Endothelial cell of umbilical vein (primary cell): Measurements from ENCODE around the gene MMP14. TPM values are rescaled to one million over a fixed set of nuclear protein-coding genes. Genes with fewer than 3 reads are reported as not detected.

Source experiments
- BruUV-seq: library from RNA; stranded (reverse); fragments of 400-500 nt; replicated peaks from 2 replicates; lab custom pipeline; 2021; lab: Mats Ljungman, UMichigan
- CTCF ChIA-PET: fragments of 300-600, 350-600 bp; sonication (Branson Sonifier 250); formaldehyde crosslinking; loops from one replicate; lab custom pipeline; 2021; ENCODE audit warnings: antibody characterized with exemption, inconsistent platforms; lab: Charles Lee
- POLR2A ChIA-PET: fragments of 300-600, 350-600 bp; sonication (Branson Sonifier 250); formaldehyde crosslinking; loops from one replicate; lab custom pipeline; 2021; ENCODE audit warnings: antibody characterized with exemption, inconsistent platforms; lab: Charles Lee
- DNase-seq: peaks from one replicate; pipeline ENCODE4 v3.0.0-alpha.2; 2011; ENCODE audit warnings: low read depth, low spot score
- FAIRE-seq: peaks from 2 replicates; lab custom pipeline; 2011; peaks lifted over from hg19 to GRCh38; lab: Jason Lieb, UNC
- H2AFZ ChIP-seq: 2 replicates; pipeline ENCODE4 v1.6.0; 2012; ENCODE audit warnings: low read depth, low read length, control low read depth, inconsistent platforms
- H3K27ac ChIP-seq: 2 replicates; pipeline ENCODE4 v1.5.1; 2011; ENCODE audit warnings: low read depth, mild to moderate bottlenecking, control low read depth, low read length, moderate library complexity; ENCODE audit not compliant: insufficient read depth
- H3K27me3 ChIP-seq, 2 experiments: 2 replicates each; pipeline versions ENCODE4 v1.6.0 to v1.6.1; 2011; ENCODE audit warnings: low read length in 2 of 2, mixed read lengths in 1 of 2; ENCODE audit not compliant: control insufficient read depth in 2 of 2, insufficient read depth in 2 of 2
- H3K36me3 ChIP-seq, 2 experiments: 2 replicates in 1 of 2; 3 replicates in 1 of 2; pipeline ENCODE4 v1.5.1; 2011; ENCODE audit warnings: low read length in 2 of 2, mild to moderate bottlenecking in 1 of 2, moderate library complexity in 1 of 2; ENCODE audit not compliant: control insufficient read depth in 2 of 2, insufficient read depth in 2 of 2; ENCODE audit errors: extremely low read depth in 1 of 2
- H3K4me1 ChIP-seq: 3 replicates; pipeline ENCODE4 v1.5.1; 2011; ENCODE audit warnings: mild to moderate bottlenecking, low read length; ENCODE audit not compliant: control insufficient read depth, insufficient read depth; ENCODE audit errors: extremely low read depth
- H3K4me2 ChIP-seq: 2 replicates; pipeline ENCODE4 v1.6.1; 2011; ENCODE audit warnings: low read length, control low read depth, mixed read lengths; ENCODE audit not compliant: insufficient read depth
- H3K4me3 ChIP-seq, 3 experiments: fragments of 200-600 bp in 1 of 3; sonication (generic), shearing (Covaris generic) in 1 of 3; replicated peaks in 1 of 3; 2 replicates each; pipeline ENCODE4 v1.5.1; 2011 to 2016; ENCODE audit warnings: control low read depth in 3 of 3, low read length in 3 of 3, mild to moderate bottlenecking in 2 of 3, inconsistent platforms in 1 of 3, low read depth in 1 of 3, moderate library complexity in 1 of 3; ENCODE audit not compliant: insufficient read depth in 1 of 3
- H3K79me2 ChIP-seq: 2 replicates; pipeline ENCODE4 v1.6.0; 2012; ENCODE audit warnings: low read length, inconsistent platforms; ENCODE audit not compliant: control insufficient read depth, insufficient read depth
- H3K9ac ChIP-seq: replicated peaks from 2 replicates; pipeline ENCODE3; 2011; ENCODE audit warnings: low read length, control low read depth; ENCODE audit not compliant: insufficient read depth; ENCODE audit errors: extremely low read depth
- H3K9me1 ChIP-seq: replicated peaks from 3 replicates; pipeline ENCODE4 v1.6.0; 2011; ENCODE audit warnings: mild to moderate bottlenecking, low read length; ENCODE audit not compliant: control insufficient read depth, insufficient read depth; ENCODE audit errors: extremely low read depth
- H3K9me3 ChIP-seq: replicated peaks from 2 replicates; pipeline ENCODE4 v1.5.1; 2012; ENCODE audit warnings: low read length, inconsistent platforms; ENCODE audit not compliant: control insufficient read depth, insufficient read depth
- H4K20me1 ChIP-seq: replicated peaks from 2 replicates; pipeline ENCODE3; 2011; ENCODE audit warnings: mild to moderate bottlenecking, low read length; ENCODE audit not compliant: control insufficient read depth, insufficient read depth; ENCODE audit errors: extremely low read depth
- EZH2 ChIP-seq: IDR thresholded peaks from 2 replicates; pipeline ENCODE4 v1.6.1; 2012; ENCODE audit warnings: borderline replicate concordance, low read depth, mild to moderate bottlenecking, moderate library complexity, low read length, inconsistent platforms; ENCODE audit not compliant: severe bottlenecking
- FOS ChIP-seq: IDR thresholded peaks from 2 replicates; pipeline ENCODE4 v1.6.1; 2011; ENCODE audit warnings: mild to moderate bottlenecking, low read length, moderate library complexity, borderline replicate concordance; ENCODE audit not compliant: insufficient read depth
- GATA2 ChIP-seq: IDR thresholded peaks from 2 replicates; pipeline ENCODE4 v1.7.0; 2011; ENCODE audit warnings: low read depth, mild to moderate bottlenecking, moderate library complexity, mixed read lengths, low read length; ENCODE audit not compliant: insufficient read length, insufficient read depth
- JUN ChIP-seq: IDR thresholded peaks from 2 replicates; pipeline ENCODE4 v1.6.1; 2011; ENCODE audit warnings: borderline replicate concordance, low read depth; ENCODE audit not compliant: insufficient read length, insufficient read depth
- MYC ChIP-seq: IDR thresholded peaks from one replicate; pipeline ENCODE4 v1.6.1; 2011; ENCODE audit warnings: mild to moderate bottlenecking, low read depth, low read length
- POLR2A ChIP-seq: IDR thresholded peaks from 2 replicates; pipeline ENCODE4 v1.6.1; 2012; ENCODE audit warnings: low read depth, mild to moderate bottlenecking, control low read depth, low read length
- dilution Hi-C: fragments of 300-500 bp; cut with MboI; formaldehyde crosslinking; loops from one replicate; pipeline ENCODE4 v1.15.0; 2019; ENCODE audit warnings: low sequenced_read_pairs; ENCODE audit not compliant: extremely low pct_ligation_motif_present
- intact Hi-C: fragments of 100-400 bp; cut with micrococcal nuclease; formaldehyde crosslinking; loops from one replicate; pipeline ENCODE4 v1.10.0; 2022
- polyA plus RNA-seq, 4 experiments: library from polyadenylated mRNA; depleted of rRNA in 3 of 4; stranded (reverse) in 3 of 4; unstranded in 1 of 4; fragments of >200 nt; gene quantifications; 2 replicates each; pipeline versions ENCODE4 v1.2.1 to v1.2.3, GENCODE V29; 2011 to 2012; ENCODE audit warnings: missing spikeins in 1 of 4
- total RNA-seq: library from RNA; stranded (reverse); gene quantifications from 2 replicates; pipeline ENCODE4 v1.2.3, GENCODE V29; 2021
- TF ChIP-seq, protein P1 (sequence below), 2 donors: IDR thresholded peaks; 1 replicate in 1 of 2; 2 replicates in 1 of 2; pipeline ENCODE4 v1.5.1; 2011; ENCODE audit warnings: low read length in 2 of 2, mild to moderate bottlenecking in 2 of 2, moderate library complexity in 2 of 2, control low read depth in 1 of 2, inconsistent platforms in 1 of 2, low read depth in 1 of 2; ENCODE audit not compliant: insufficient read depth in 1 of 2; ENCODE audit errors: extremely low read depth in 1 of 2
- TF ChIP-seq, protein P2 (sequence below): IDR thresholded peaks from 2 replicates; pipeline ENCODE4 v1.6.1; 2011; ENCODE audit not compliant: insufficient read depth, insufficient read length

The MMP14 gene
- total and polyA plus RNA-seq, 2 donors (not counting 3 experiments of a cell fraction or from before 2014, with no cell fraction given), result 506 to 603 TPM

DNA sequence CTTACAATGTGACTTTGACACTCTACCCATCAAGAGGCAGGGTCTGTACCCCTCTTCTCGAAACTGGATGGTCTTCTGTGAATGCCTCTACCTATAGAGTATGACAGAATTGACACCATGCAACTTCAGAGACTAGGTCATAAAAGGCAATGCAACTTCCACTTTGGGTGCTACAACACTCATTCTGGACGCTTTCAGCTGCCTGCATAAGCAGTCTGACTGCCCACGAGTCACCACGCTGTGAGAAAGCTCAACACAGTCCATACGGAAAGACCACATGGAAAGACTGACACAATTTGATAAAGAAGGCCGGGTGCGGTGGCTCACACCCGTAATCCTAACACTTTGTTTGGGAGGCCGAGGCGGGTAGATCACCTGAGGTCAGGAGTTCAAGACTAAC lies 36.0 kb upstream of the MMP14 start:
- H3K36me3 ChIP-seq, result peaks cover 0 to 3% of the 10 kb centered on the region in 2 experiments
- no peak overlapping the region for H3K4me2 ChIP-seq
- H3K27ac ChIP-seq, result no peak overlapping the region
- dilution Hi-C loops (no loop called here), intact Hi-C loops (no loop called here)
- H3K4me3 ChIP-seq, result no peak overlapping the region
- no peaks in the 10 kb centered on the region for H4K20me1 ChIP-seq
- no peaks in the 10 kb centered on the region for H3K79me2 ChIP-seq
- no peaks in the 10 kb centered on the region for H3K9me1 ChIP-seq
- H3K9ac ChIP-seq, result no peak overlapping the region
- ChIA-PET CTCF (no interaction called here), POLR2A (no interaction called here)
- H3K27me3 ChIP-seq, result peaks cover 0 to 3% of the 10 kb centered on the region in 2 experiments
- no peaks in the 10 kb centered on the region for H3K4me1 ChIP-seq
- no peaks in the 10 kb centered on the region for H3K9me3 ChIP-seq
- H2AFZ ChIP-seq, result no peak overlapping the region
- FAIRE-seq, result no peak
- no peak for DNase-seq
- TF ChIP-seq, protein P1, sequence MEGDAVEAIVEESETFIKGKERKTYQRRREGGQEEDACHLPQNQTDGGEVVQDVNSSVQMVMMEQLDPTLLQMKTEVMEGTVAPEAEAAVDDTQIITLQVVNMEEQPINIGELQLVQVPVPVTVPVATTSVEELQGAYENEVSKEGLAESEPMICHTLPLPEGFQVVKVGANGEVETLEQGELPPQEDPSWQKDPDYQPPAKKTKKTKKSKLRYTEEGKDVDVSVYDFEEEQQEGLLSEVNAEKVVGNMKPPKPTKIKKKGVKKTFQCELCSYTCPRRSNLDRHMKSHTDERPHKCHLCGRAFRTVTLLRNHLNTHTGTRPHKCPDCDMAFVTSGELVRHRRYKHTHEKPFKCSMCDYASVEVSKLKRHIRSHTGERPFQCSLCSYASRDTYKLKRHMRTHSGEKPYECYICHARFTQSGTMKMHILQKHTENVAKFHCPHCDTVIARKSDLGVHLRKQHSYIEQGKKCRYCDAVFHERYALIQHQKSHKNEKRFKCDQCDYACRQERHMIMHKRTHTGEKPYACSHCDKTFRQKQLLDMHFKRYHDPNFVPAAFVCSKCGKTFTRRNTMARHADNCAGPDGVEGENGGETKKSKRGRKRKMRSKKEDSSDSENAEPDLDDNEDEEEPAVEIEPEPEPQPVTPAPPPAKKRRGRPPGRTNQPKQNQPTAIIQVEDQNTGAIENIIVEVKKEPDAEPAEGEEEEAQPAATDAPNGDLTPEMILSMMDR (IDR thresholded peaks at IDR 0.05; ENCODE audit: extremely low read depth in 1 of 2, insufficient read depth in 1 of 2, low read depth in 1 of 2, low read length in 2 of 2), result no peak
- TF ChIP-seq MYC, result no peak
- no peak for TF ChIP-seq JUN
- TF ChIP-seq FOS, result no peak
- BruUV-seq, result no TSS peak

DNA sequence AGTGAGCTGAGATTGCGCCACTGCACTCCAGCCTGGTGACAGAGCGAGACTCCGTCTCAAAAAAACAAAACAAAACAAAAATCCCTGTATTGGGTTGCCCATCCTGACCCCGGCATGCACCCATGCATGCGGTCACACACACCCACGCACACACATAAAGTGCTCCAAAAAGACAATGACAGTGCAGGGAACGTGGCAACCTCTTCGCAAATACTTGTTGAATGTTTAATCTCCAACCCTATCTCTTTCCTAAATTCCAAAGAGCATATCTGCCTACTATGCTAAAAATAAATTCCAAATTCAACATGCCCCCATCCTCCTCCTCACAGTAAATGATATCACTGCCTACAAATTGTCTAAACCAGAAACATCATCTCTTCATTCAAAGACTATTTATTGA lies 34.7 kb upstream of the MMP14 start:
- no TSS peak for BruUV-seq
- FAIRE-seq (no peak), DNase-seq (no peak)
- Histone ChIP-seq H3K9ac (no peak overlapping the region), H3K9me3 (no peaks in the 10 kb centered on the region), H4K20me1 (no peaks in the 10 kb centered on the region), H3K4me3 (no peak overlapping the region), H3K9me1 (no peaks in the 10 kb centered on the region), H3K36me3 (no peaks in the 10 kb centered on the region), H3K27me3 (no peaks in the 10 kb centered on the region), H3K4me2 (no peak overlapping the region), H2AFZ (no peak overlapping the region), H3K27ac (no peak overlapping the region), H3K4me1 (no peaks in the 10 kb centered on the region), H3K79me2 (no peaks in the 10 kb centered on the region)
- TF ChIP-seq GATA2 (no peak), EZH2 (no peak), POLR2A (no peak), FOS (no peak), MYC (no peak), JUN (no peak)
- TF ChIP-seq, protein P2, sequence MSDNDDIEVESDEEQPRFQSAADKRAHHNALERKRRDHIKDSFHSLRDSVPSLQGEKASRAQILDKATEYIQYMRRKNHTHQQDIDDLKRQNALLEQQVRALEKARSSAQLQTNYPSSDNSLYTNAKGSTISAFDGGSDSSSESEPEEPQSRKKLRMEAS, result no peak
- TF ChIP-seq, protein P1 (IDR thresholded peaks at IDR 0.05; ENCODE audit: extremely low read depth in 1 of 2, insufficient read depth in 1 of 2, low read depth in 1 of 2, low read length in 2 of 2), result no peak
- dilution Hi-C loops, result no loop called here
- intact Hi-C loops, result no loop called here
- CTCF ChIA-PET, result no interaction called here
- POLR2A ChIA-PET, result no interaction called here
